Measurements from ENCODE around the gene WDR53. TPM values are rescaled to one million over a fixed set of nuclear protein-coding genes. Genes with fewer than 3 reads are reported as not detected.

Gene WDR53
- total RNA-seq (2022; extraction: Qiagen RNA extraction; ENCODE audit: low read depth) = 8.3 to 11.3 TPM (median 10.2 TPM) in 5 replicates

DNA sequence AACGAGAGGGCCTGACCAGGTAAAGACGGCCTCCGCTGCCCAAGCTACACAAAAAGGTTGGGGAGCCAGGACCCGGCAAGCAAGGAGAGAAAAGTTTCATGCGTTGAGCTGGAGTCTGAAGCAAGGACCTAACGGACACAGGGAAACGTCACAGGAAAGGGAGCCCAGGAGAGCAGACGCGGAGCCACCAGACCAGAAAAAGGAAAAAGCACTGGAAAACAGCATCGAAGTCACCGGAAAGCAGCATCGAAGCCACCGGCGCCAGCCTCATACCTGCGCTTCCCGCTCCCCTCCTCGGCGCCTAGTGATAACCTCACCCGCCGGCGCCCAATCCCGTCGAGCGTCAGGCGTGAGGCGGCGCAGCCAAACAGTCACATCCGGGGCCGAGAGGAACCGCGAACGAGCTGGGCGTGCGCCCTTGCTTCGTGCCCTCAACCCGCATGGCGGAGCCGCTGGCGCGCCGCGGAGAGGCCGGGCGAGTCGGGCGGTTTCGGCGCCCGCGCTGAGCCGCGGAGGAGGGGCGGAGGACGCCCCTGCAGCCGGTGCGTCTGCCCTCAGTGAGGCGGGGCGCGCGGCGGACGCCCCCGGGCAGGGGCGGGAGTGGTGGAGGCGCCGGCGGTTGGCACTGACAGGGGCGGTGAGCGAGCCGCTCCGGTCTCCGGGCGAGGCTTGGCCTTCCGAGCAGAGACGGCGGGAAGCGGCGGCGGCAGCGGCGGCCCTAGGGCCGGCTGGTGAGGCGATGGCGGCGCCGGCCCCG lies at the start of gene WDR53, which contains the start of gene FBXO45:
WDR53 (minus strand) TSS at position 309 of the 757 bp plus-strand sequence. CDS start 7,079 bp downstream, outside the sequence.
FBXO45 (plus strand) TSS at position 415 of the 757 bp plus-strand sequence; CDS start at position 740, 325 bp downstream.

DNA sequence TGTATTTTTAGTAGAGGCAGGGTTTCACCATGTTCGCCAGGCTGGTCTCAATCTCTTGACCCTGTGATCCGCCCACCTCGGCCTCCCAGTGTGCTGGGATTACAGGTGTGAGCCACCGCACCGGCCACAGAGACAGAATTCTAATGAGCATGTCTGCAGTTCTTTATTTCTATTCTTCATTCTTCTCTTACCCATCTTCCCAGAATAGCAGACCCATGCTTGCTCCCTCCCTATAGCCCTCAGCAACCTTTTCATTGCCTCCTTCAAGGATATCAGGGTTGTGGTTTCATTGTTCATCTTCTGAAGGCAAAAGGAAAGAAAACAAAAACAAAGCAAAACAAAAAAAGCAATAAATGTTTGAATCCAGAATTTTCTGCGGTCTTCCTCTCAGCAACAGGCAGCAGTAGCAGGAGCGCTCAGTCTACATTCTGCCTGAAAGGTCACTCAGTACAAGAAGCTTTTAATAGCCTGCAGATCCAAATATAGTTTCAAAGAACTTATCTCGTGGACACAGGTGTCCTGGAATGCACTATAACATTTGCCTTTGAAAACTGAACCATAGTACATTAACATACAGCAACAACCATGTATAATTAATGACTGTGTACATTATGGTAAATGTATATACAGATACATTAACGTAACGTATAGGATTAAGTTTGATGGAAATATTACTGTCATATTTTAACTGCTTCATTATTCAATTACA lies 53.3 kb downstream of the WDR53 start, which contains the start of gene SMCO1:
SMCO1 (minus strand) TSS at position 434 of the 709 bp plus-strand sequence; CDS start at position 297, 137 bp downstream.

Other genes starting within 250 kb of the WDR53 start
- gene TM4SF19, start 230.2 kb downstream of the WDR53 start, total RNA-seq (2022; extraction: Qiagen RNA extraction; ENCODE audit: low read depth) = 7.7 to 10.8 TPM (median 9.1 TPM) in 5 replicates
- gene UBXN7, start 136.1 kb downstream of the WDR53 start, total RNA-seq (2022; extraction: Qiagen RNA extraction; ENCODE audit: low read depth) = 4.3 to 9.7 TPM (median 9.0 TPM) in 5 replicates
- gene RNF168, start 64.8 kb downstream of the WDR53 start, total RNA-seq (2022; extraction: Qiagen RNA extraction; ENCODE audit: low read depth) = 3.2 to 4.2 TPM (median 4.0 TPM) in 5 replicates
- not detected in 5 replicates for gene SMCO1, start 53.2 kb downstream of the WDR53 start, total RNA-seq (2022; extraction: Qiagen RNA extraction; ENCODE audit: low read depth)
- 5.8 to 8.2 TPM (median 7.0 TPM) in 5 replicates for gene FBXO45, start 106 bp upstream of the WDR53 start, total RNA-seq (2022; extraction: Qiagen RNA extraction; ENCODE audit: low read depth)
- gene NRROS, start 71.1 kb upstream of the WDR53 start, total RNA-seq (2022; extraction: Qiagen RNA extraction; ENCODE audit: low read depth) = not detected in 5 replicates
- gene CEP19, start 143.7 kb upstream of the WDR53 start, total RNA-seq (2022; extraction: Qiagen RNA extraction; ENCODE audit: low read depth) = 2.3 to 2.9 TPM (median 2.7 TPM) in 5 replicates
- gene PIGX, start 143.8 kb upstream of the WDR53 start, total RNA-seq (2022; extraction: Qiagen RNA extraction; ENCODE audit: low read depth) = 30.4 to 34.3 TPM (median 31.9 TPM) in 5 replicates
- 30.0 to 55.4 TPM (median 41.2 TPM) in 5 replicates for gene PAK2, start 171.3 kb upstream of the WDR53 start, total RNA-seq (2022; extraction: Qiagen RNA extraction; ENCODE audit: low read depth)

All from A549 treated with GW870086 at 1 μM for 4 hours (cell line).